Measurements from ENCODE around the gene PCYT2. TPM values are rescaled to one million over a fixed set of nuclear protein-coding genes. Genes with fewer than 3 reads are reported as not detected.
"Not testable (repeated sequence)": the region's sequence is repeated elsewhere in the genome, so short reads cannot be mapped to it uniquely, and the experiment has no call there.

PCYT2 gene
- 36.7 TPM for total RNA-seq

DNA sequence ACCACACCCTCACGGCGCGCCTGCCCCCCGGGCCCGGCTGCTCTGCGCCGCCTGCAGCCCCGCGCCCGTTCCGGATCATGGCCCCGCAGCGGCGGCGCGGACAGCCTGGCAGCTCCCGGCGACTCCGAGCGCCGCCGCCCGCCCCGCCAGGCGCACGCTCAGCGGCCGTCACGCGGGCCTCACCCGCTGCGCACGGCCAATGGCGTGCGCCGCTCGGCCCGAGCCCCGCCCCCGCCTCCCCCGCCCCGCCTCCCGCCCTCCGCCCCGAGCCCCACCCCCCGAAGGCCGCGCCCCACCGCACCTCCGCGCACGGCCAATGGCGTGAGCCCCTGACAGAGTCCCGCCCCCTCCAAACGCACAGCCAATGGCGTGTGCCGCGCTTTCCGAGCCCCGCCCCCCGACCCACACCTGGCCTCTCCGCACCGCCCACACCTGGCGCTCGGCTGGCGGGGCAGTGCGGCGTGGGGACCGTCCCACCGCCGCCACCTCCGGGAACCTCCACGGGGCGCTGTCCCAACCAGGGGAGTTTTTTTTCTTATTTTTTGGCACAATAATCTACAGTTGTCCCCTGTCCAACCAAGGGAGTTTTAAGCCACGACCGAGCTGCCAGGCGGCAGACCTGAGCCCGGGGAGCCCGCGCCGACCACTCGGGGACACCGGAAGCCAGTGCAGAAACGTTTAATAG is at the start of gene PCYT2:
TSS of gene PCYT2 (minus strand) at position 123 of the 685 bp plus-strand sequence. CDS start at position 79, 44 bp downstream.
- peak; percentile 86 for ATAC-seq

DNA sequence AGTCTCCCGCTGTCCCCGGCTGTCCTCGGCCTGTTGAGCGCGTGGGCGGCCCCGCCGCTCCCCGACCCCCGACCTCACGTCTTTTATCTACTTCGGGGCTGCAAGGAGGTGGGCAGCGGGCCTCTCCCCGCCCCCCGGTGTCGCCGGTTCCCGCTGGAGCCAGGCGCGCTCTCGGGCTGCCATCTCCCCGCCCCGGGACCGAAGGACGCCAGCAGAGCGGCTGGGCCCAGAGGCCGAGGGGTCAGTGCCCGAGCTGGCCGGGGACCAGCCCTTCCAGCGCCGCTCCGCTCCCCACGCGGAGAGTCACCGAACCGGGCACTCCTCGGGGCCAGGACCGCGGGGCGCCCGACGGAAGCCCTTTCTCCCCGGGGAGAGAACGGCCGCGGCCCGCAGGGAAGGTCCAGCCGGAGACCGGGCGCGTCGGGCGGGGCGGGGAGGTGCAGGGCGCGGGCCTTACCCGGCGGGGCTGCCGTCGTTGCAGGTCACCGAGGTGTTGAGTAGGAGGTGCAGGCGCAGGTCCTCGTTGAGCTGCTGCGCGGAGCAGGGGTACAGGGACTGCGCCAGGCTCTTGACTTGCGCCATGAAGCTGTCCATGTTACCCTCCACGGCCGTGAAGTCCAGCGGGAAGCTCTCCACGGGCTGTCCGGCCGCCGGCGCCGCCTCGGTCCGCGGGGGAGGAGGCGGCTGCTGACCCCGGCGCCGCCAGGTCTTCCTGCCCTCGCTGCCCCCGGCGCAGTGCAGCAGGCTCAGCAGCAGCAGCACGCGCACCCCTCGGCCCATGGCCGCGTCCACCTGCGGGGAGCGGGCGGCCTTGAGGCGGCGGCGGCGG is 49.1 kb upstream of the PCYT2 start:
- ATAC-seq: peak; percentile 22

DNA sequence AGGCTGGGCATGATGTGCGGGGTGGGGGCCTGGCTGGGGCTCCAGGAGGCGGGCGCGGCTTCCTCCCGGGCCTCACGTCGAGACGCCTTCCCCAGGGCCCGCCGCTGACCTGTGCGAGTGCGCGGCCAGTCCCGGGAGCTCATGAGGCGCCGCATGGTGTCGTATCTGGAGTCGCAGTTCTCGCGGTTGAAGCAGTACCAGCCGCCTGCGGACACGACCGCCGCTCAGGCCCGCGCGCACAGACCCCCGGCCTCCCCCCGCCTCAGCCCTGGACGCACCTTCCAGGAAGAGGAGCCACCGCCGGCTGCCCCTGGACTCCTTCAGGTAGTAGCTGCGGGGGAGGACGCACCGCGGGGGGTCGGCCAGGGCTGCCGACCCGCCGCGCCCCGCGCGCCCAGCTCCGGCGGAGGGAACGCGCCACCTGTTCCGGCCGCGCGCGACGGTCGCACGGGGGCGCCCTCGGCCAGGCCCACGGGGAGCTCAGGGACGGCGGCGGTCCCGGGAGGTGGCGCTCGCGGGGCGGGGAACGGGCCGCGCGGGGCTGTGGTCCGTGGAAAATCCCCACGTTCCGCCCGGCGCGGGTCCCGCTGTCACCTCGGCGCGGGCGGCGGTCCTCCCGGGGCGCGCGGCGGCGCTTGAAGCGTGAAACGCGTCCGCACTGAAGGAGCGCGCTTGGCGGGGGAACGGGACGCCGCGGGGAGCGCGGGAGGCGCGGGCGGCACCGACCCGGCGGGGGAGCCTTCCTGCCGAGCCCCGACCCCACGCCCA is 48.3 kb upstream of the PCYT2 start:
- peak; percentile 80 for ATAC-seq

DNA sequence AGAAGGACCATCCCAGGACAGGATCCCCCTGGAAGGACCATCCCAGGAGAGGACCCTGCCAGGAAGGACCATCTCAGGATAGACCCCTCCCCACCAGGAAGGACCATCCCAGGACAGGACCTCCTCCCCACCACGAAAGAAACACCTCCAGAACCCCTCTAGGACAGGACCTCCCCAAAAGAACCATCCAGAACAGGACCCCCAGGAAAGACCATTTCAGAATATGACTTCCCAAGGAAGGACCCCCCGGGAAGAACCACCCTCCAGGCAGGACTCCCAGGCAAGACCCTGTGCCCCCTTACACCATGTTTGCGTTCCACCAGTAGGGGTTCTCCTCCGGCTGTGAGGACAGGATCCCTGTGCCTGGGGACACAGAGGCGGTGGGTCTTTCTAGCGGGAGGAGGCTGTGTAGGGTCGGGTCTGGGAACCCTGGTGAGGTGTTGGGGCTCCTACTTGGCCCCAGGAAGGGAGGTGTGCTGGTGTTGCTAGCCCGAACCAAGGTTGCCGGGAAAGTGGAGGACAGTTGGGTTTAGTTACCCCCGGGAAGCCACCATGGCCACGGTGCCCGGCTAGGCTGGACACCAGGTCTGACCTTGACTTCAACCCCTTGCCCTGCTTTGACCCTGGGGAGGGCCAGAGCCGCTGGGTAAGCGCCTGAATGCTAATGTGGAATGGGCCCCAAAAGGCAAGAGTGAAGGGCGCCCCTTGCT is 47.6 kb upstream of the PCYT2 start:
- ATAC-seq: no peak

DNA sequence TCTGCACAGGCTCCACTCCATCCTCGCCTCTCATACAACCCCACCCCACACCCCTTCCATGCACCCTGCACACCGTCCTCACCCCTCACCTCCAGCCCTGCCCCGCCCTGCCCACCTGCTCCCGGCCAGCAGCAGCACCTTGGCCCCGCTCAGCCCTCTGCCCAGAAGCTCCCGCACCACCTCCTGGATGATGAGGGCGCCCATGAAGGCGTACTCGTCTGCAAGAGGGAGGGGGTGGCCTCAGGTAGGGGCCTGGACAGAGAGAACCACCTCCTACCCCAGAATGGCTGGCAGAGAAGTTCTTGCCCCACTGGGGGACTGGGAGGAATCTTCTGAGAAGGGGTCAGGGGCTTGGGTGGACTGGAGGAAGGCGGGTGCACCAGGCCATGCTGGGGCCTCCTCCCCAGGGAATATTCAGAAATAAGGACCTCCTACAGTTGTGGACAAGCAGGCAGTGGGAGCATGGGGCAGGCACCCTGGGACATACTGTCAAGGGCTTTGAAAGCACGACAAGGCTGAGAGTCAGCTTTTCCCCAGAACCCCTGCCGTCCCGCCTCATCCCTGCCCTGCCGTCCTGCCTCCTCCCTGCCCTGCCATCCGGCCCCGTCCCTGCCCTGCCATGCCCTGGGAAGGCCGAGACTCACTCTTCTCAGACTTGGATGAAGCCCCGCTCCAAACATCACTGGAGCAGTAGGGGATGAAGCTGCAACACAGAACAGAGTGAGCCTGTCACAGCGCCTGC is 46.7 kb upstream of the PCYT2 start:
- ATAC-seq: no peak

DNA sequence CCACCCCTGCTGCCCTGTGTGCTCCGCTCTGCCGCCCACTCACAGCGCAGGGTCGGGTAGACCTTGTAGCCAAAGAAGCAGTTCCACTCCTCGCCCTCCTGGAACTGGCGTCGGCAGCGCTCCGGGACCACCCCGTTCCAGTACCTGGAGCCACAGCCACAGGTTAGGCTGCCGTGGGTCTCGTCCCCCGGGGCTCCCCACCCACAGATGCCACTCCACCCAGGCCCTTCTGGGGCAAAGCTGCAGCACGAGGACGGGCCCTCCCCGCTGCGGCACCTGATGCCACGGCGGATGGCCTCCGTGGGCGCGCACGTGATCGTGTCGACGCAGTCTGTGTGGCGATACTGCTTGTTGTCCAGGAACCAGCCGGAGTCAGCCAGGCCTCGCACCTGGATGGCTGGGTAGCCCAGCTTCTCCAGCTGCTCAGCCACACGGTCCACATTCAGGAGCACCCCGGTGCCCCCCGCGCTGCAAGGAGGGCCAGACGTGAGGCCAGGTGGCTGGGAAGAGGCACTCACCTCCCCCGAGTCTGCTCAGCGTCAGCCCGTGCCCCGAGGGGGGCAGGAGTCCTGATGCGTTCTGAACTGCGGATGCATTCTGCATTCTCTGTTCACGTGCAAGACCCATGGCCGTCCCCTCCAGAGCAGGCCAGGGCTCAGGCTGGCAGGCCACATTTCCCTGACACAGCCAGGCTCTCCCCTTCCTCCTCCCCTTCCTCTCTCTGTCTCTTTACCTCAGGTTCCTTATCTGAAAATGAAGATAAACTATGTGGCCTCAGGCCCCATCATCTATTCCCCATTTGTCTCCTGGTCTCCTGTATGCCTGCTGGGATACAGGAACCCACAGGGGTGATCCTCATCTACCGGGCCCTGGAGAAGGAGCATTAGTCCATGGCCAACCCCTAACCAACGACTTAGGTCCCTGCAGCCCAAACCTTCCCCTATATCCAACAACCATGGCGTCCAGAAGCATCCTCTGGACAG is 45.7 kb upstream of the PCYT2 start:
- no peak for ATAC-seq

DNA sequence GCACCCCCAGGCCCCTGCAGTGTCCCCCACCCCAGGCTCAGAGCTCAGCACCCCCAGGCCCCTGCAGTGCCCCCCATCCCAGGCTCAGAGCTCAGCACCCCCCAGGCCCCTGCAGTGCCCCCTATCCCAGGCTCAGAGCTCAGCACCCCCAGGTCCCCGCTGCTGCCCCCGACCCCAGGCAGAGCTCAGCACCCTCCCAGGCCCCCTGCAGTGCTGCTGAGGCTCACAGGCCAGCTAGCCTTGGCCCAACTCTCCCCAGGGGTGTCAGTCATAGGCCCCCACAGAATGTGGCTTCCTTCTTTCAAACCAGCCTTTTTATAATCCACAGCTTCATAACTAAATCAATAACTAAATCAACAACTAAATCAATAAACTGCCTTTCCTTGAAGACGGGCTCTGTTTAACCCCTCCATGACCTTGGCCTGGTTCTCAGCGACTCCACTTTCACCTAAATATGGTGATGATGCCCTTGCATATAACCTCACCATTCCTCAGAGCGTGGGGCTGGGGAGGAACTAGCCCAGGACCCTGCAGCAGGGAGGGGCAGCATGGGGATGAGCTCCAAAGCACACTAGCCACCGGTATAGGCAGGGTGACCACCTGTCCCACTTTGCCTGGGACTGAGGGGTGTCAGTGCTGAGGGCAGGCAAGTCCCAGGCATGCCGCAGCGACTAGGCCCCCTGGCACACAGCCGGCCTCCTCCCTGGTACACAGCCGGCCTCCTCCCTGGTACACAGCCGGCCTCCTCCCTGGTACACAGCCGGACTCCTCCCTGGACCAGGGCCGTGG is 44.8 kb upstream of the PCYT2 start:
- ATAC-seq: no peak

DNA sequence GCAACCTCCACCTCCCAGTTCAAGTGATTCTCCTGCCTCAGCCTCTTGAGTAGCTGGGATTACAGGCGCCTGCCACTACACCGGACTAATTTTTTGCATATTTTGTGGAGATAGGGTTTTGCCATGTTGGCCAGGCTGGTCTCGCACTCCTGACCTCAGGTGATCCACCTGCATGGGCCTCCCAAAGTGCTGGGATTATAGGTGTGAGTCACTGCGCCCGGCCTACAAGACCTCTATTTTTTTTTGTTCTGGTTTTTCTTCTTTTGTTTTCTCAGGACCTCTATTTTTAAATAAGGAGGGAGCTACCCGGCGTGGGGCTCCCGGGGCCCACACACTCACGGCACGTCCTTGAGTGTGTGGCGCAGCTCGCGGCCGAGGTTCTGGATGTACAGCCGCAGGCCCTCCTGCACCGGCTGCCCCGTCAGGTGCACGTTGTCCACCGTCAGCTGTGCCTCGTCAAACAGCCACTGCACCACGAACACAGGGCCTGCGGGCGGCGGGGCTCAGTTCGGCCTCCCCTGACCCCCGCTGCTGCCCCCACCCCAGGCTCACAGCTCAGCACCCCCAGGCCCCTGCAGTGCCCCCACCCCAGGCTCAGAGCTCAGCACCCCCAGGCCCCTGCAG is 44.0 kb upstream of the PCYT2 start:
- ATAC-seq: no peak

DNA sequence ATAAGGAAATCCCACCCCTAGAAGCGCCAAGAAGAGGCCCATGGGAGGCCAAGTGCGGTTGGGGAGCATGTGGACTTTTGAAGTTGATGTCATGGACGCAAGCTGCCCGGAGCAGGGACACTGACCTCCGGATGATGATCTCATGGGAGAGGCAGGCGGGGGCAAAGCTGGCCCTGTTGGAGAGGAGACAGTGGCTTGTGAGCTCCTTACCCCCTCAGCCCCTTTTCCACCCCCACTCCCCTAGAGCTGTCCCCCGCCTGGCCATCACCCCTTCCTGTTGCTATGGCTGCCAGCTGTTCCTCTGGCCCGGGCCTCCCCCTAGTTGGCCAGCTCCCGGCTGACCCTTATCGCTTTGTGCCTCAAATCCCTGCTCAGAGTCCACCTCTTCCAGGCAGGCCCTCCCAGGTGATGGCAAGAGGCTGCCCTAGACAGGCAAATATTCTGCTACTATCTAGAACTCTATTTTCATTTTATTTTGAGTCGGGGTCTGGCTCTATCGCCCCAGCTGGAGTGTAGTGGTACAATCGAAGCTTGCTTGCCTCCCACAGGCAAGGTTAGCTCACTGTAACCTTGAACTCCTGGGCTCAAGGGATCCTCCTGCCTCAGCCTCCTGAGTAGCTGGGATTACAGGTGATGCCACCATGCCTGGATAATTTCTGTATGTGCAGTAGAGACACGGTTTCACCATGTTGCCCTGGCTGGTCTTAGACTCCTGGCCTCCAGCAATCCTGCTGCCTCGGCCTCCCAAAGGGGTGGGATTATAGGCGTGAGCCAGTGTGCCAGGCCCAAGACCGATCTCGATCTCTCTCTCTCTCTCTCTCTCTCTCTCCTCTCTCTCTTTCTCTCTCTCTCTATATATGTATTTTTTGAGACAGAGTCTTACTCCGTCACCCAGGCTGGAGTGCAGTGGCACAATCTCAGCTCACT is 43.2 kb upstream of the PCYT2 start:
- ATAC-seq: no peak

DNA sequence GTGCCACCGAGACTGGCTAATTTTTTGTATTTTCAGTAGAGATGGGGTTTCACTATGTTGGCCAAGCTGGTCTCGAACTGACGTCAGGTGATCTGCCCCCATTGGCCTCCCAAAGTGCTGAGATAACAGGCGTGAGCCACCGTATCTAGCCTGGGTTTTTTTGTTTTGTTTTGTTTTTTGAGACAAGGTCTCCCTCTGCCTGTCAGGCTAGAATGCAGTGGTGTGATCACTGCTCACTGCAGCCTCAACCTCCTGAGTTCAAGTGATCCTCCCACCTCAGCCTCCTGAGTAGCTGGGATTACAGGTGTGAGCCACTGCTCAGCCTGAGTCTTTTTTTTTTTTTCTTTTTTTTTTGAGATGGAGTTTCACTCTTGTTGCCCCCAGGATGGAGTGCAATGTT is 42.2 kb upstream of the PCYT2 start:
- ATAC-seq: not testable (repeated sequence)

DNA sequence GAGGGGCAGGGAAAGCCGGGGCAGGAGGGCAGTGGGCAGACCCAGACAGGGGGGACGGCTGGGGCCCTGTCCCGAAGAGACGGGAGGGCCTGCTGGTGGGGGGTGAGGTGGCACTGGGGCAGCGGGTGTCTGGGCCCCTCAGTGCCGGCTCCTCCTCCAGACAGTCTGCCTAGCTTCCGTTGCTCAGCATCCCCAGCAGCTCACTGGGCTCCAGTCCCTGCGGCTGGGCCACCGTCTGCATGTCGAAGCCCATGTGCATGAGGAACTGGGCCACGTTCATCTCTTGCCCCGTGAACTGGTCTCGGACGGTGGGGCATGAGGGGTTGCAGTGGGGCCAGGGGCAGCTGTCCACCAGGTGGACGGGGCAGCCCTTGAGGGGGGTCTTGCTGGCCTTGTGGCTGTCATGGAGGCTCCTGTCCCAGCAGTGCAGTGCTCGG is 41.6 kb upstream of the PCYT2 start:
- ATAC-seq: no peak

DNA sequence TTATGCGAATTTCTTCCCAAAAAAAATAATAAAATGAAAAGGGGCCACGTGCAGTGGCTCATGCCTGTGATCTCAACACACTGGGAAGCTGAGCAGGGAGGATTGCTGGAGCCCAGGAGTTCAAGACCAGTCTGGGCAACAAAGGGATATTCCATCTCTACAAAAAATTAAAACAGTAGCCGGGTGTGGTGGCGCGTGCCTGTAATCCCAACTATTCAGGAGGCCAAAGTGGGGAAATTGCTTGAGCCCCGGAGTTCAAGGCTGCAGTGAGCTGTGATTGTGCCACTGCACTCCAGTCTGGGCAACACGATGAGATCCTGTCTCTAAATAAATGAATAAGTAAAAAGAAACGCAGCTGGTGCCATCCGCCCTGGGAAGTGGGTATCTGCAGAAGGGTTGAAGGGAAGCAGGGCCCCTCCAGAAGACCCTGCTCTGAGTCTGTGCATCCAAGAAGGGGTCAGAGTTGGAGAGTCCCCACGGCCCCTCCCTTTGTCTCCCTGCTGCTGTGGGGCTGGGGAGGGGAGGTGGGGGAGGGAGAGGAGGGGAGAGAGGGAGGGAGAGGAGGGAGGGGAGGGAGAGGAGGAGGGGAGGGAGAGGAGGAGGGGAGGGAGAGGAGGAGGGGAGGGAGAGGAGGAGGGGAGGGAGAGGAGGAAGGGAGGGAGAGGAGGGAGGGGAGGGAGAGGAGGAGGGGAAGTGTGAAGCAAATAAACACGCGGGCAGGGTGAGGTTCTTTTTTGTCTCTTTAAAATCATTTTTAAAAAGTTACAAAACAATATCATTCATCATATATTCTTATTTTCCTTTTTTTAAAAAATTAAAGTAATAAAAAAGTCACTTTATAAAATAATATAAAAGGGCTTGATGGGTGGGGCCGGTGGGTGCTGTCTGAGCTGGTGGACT is 40.8 kb upstream of the PCYT2 start:
- no peak for ATAC-seq

DNA sequence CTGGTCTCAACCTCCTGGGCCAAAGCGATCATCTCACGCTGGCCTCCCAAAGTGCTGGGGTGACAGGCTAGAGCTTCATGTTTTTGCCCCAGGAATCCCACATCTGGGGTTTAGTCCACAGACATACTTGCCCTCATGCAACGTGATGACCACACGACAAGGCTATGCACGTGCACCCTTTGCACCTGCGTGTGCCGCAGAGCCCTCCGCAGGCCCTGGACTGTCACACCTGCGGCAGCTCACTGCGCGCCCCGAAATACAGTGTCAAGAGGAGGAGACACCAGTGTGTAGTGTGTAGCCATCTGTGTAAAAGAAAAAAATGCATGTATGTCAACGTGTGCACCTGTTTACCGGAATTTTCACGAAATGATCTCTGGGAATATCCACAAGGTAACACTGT is 39.3 kb upstream of the PCYT2 start:
- ATAC-seq: no peak

DNA sequence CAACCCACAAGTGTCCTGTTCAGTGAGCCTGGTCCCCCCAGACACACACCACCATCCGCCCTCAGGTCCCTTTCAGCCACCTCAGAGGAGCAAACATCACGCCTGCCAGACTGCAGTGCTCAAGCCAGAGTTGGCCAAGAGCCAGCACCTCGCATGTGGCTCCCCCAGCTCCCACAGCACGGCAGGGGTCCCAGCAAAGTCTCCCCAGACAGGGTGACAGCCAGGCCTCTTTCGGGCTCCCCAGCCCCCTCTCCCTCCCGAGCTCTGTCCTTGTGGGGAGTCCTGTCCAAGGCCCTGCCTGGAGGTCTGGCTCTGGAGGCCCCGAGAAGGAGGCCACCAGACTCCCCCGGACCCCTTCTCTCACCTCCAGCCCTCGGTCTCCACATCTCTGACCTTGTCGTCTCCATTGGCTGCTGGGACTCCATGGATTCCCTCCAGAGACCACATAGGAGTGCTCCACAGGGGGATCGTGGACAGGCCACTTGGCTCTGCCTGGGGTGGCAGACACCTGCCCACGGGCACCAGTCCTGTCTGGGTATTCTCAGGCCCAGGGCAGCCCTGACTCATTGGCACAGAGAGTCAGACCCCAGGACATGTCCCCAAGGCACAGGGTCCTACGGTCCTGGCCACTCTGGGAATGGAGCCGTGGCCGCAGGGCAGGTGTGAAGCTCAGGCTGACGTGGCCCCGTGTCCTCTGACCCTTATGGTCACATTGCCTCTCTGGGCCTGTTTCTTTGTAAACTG is 37.6 kb upstream of the PCYT2 start:
- peak; percentile 5 for ATAC-seq

DNA sequence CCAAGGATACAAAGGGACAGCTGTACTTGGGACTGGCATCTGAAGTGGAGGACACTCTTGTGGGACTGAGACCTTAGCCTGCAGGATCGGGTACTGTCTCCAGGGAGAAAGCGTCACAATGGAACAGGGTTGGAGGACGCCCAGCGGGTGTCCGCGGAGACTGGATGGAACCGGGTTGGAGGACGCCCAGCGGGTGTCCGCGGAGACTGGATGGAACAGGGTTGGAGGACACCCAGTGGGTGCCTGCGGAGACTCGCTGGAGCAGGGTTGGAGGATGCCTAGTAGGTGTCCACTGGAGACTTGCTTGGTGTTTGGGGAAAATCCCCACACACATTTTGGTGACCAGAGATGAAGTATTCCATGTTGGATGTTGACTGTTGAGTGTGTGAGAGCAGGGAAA is 36.0 kb upstream of the PCYT2 start, which contains the start of gene MYADML2:
TSS of gene MYADML2 (minus strand) at position 45 of the 400 bp plus-strand sequence. CDS start 5,492 bp downstream, outside the sequence.
- ATAC-seq: no peak

DNA sequence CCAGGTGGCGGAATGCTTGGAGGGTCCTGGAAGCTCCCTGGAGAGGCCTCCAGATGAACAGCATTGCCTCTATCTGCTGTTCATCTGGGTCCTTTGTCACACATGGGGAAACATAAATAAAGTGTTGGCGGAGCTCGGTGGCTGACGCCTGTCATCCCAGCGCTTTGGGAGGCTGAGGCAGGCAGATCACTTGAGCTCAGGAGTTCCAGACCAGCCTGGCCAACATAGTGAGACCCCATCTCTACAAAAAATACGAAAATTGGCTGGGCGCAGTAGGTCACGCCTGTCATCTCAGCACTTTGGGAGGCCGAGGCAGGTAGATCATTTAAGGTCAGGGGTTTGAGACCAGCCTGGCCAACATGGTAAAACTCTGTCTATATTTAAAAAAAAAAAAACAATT is 33.7 kb upstream of the PCYT2 start:
- no peak for ATAC-seq

Data from esophagus mucosa (tissue), 1 donor.